GM12801 (cell line): ENCODE results near the gene CAMSAP2.

Experiments
- CTCF ChIP-seq: IDR thresholded peaks from one replicate; pipeline ENCODE4 v1.5.1; 2011; ENCODE audit warnings: control low read depth; ENCODE audit not compliant: insufficient read length; ENCODE audit errors: extremely low read depth

Gene CAMSAP2

GRCh38 chr1:200869753-200870391 lies 131.2 kb downstream of the CAMSAP2 start:
- TF ChIP-seq CTCF: no peak

- no peak for TF ChIP-seq CTCF
Measured at GRCh38 chr1:200872446-200873115, 133.9 kb downstream of the CAMSAP2 start, which contains the start of gene GPR25. Gene GPR25, plus strand, starts transcription at chr1:200872981. Its CDS starts 57 bp downstream, at chr1:200873038.

- TF ChIP-seq CTCF: no peak
Measured at GRCh38 chr1:200873116-200873670, 134.5 kb downstream of the CAMSAP2 start.

- TF ChIP-seq CTCF: no peak
Measured at GRCh38 chr1:200873671-200874397, 135.1 kb downstream of the CAMSAP2 start.

GRCh38 chr1:200874694-200875093 lies 136.0 kb downstream of the CAMSAP2 start:
- TF ChIP-seq CTCF: no peak

- no peak for TF ChIP-seq CTCF
Measured at GRCh38 chr1:200875416-200875815, 136.7 kb downstream of the CAMSAP2 start.

GRCh38 chr1:200877010-200877409 lies 138.3 kb downstream of the CAMSAP2 start:
- TF ChIP-seq CTCF: no peak
